Loucy (cell line): ENCODE data around the gene SORD.

Source experiments
- EZH2phosphoT487 ChIP-seq: fragments of 200-600 bp; IDR thresholded peaks from 2 replicates; pipeline ENCODE4 v1.6.1; 2018; ENCODE audit warnings: antibody characterized with exemption, mild to moderate bottlenecking, moderate library complexity, borderline replicate concordance
- TF ChIP-seq, protein P1 (sequence below): fragments of 200-600 bp; sonication (generic); conservative IDR thresholded peaks from 2 replicates; pipeline ENCODE4 v1.5.1; 2014; ENCODE audit warnings: mild to moderate bottlenecking, antibody characterized with exemption, low read length

DNA sequence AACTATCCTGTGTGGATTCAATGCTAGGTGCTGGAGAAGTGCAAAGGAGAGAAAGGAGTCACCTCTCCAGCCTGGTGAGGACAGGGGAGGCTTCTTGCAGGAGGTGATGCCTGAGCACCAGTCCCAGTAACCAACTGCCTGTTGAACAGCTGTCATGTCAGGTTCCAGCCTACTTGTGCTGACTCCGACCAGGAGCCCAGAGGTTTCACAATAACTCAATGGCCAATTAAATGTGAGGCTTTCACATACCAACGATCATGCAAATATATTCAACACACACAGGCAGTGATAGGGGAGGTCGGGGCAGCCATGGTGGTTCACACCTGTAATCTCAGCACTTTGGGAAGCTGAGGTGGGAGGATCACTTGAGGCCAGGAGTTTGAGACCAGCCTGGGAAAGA is 7.7 kb downstream of the SORD start:
- TF ChIP-seq, protein P1, sequence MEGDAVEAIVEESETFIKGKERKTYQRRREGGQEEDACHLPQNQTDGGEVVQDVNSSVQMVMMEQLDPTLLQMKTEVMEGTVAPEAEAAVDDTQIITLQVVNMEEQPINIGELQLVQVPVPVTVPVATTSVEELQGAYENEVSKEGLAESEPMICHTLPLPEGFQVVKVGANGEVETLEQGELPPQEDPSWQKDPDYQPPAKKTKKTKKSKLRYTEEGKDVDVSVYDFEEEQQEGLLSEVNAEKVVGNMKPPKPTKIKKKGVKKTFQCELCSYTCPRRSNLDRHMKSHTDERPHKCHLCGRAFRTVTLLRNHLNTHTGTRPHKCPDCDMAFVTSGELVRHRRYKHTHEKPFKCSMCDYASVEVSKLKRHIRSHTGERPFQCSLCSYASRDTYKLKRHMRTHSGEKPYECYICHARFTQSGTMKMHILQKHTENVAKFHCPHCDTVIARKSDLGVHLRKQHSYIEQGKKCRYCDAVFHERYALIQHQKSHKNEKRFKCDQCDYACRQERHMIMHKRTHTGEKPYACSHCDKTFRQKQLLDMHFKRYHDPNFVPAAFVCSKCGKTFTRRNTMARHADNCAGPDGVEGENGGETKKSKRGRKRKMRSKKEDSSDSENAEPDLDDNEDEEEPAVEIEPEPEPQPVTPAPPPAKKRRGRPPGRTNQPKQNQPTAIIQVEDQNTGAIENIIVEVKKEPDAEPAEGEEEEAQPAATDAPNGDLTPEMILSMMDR, result no peak
- no peak for TF ChIP-seq EZH2phosphoT487
